ENCODE measurements around the gene PDE7B.

DNA sequence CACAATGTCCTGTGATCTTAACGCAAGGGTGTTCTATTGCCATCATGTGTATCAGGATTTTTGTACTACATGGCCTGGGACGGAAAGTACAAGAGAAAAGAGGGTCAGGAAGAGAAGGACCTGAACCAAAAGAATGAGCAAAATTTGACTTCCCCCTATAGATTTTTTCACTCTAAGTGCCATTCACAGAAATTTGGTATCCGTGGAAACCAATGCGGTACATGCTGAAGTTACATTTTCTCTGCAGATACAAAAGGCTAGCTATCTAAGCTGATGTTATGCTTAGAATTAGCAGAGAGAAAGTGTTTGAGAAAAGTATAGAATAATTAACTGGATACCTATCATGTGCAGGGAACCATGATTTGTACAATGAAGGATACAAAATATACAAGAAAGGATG lies 12.4 kb upstream of the PDE7B start:
- TF ChIP-seq, protein P1, sequence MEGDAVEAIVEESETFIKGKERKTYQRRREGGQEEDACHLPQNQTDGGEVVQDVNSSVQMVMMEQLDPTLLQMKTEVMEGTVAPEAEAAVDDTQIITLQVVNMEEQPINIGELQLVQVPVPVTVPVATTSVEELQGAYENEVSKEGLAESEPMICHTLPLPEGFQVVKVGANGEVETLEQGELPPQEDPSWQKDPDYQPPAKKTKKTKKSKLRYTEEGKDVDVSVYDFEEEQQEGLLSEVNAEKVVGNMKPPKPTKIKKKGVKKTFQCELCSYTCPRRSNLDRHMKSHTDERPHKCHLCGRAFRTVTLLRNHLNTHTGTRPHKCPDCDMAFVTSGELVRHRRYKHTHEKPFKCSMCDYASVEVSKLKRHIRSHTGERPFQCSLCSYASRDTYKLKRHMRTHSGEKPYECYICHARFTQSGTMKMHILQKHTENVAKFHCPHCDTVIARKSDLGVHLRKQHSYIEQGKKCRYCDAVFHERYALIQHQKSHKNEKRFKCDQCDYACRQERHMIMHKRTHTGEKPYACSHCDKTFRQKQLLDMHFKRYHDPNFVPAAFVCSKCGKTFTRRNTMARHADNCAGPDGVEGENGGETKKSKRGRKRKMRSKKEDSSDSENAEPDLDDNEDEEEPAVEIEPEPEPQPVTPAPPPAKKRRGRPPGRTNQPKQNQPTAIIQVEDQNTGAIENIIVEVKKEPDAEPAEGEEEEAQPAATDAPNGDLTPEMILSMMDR (conservative IDR thresholded peaks at IDR 0.05): no peak
- TF ChIP-seq ZFX (IDR thresholded peaks at IDR 0.05): no peak

Data from C4-2B (cell line).